Left ventricle myocardium inferior (tissue), 1 donor: ENCODE measurements around the gene LEMD1. TPM values are rescaled to one million over a fixed set of nuclear protein-coding genes. Genes with fewer than 3 reads are reported as not detected.

Experiments
- DNase-seq: peaks from one replicate; pipeline ENCODE4 v3.0.0-alpha.2; 2020
- H3K27ac ChIP-seq: fragments of 200-600 bp; replicated peaks from 2 replicates; pipeline ENCODE4 v1.8.0; 2021
- H3K27me3 ChIP-seq: fragments of 200-600 bp; 2 replicates; pipeline ENCODE4 v1.8.0; 2021; ENCODE audit warnings: low read depth
- H3K36me3 ChIP-seq: fragments of 200-600 bp; 2 replicates; pipeline ENCODE4 v1.8.0; 2021
- H3K4me1 ChIP-seq: fragments of 200-600 bp; 2 replicates; pipeline ENCODE4 v1.8.0; 2021
- H3K4me3 ChIP-seq: fragments of 200-600 bp; 2 replicates; pipeline ENCODE4 v1.8.0; 2021; ENCODE audit warnings: mild to moderate bottlenecking, moderate library complexity
- H3K9me3 ChIP-seq: fragments of 200-600 bp; replicated peaks from 2 replicates; pipeline ENCODE4 v1.8.0; 2021
- CTCF ChIP-seq: fragments of 200-600 bp; IDR thresholded peaks from 2 replicates; pipeline ENCODE4 v1.8.0; 2021; ENCODE audit warnings: antibody characterized with exemption, mild to moderate bottlenecking, borderline replicate concordance
- intact Hi-C: fragments of 100-400 bp; cut with micrococcal nuclease; formaldehyde crosslinking; loops from one replicate; pipeline ENCODE4 v1.11.0; 2022
- total RNA-seq: library from RNA; stranded (reverse); fragmentation: NEBNext Ultra II Directional; extraction: Animal tissue kit (Norgen Biotek cat#: 25700); gene quantifications from one replicate; pipeline ENCODE4 v1.2.1, GENCODE V29; 2021
- donor health status: DM: no; HTN: yes; CAD: no; lungs with severe emphysema.

Gene LEMD1
- total RNA-seq, 1 donor from 2014 or later: not detected

DNA sequence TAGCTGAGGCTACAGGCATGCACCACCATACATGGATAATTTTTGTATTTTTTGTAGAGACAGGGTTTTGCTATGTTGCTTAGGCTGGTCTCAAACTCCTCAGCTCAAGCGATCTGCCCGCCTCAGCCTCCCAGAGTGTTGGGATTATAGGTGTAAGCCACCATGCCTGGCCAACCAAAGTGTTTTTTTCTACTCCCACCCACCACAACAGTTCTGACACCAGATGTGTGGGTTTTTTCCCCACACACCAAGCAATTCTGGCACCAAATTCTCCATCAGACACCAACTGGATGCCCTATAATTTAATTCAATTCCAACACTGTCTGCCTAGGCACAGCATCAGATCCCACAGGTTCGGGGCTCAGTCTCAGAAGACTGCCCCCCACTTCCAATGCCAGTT is 44.5 kb downstream of the LEMD1 start:
- DNase-seq: no peak
- H3K4me1 ChIP-seq: no peaks in the 10 kb centered on the region
- H3K4me3 ChIP-seq: no peak overlapping the region
- intact Hi-C loops: no loop called here
- no peak overlapping the region for H3K27ac ChIP-seq
- H3K9me3 ChIP-seq: no peaks in the 10 kb centered on the region
- TF ChIP-seq CTCF: no peak
- H3K27me3 ChIP-seq: peaks cover 97% of the 10 kb centered on the region
- no peaks in the 10 kb centered on the region for H3K36me3 ChIP-seq

DNA sequence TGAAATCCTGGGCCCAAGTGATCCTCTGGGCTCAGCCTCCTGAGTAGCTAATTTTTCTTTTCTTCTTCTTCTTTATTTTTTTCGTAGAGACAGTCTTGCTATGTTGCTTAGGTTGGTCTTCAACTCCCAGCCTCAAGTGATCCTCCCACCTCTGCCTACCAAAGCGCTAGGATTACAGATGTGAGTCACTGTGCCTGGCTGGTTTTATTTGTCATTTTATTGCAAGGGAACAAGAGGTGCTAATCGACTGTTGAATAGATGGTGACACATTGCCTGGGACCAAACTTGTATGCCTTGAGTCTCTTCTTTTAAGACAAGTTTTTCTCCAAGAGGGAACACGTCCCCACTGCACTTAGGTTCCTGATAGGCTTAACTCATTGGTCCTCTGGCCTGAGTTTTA is 45.1 kb downstream of the LEMD1 start:
- TF ChIP-seq CTCF: no peak
- Histone ChIP-seq H3K4me3 (no peak overlapping the region), H3K27ac (no peak overlapping the region), H3K27me3 (peaks cover 96% of the 10 kb centered on the region), H3K9me3 (no peaks in the 10 kb centered on the region), H3K36me3 (no peaks in the 10 kb centered on the region), H3K4me1 (no peaks in the 10 kb centered on the region)
- intact Hi-C loops: no loop called here
- DNase-seq: no peak

DNA sequence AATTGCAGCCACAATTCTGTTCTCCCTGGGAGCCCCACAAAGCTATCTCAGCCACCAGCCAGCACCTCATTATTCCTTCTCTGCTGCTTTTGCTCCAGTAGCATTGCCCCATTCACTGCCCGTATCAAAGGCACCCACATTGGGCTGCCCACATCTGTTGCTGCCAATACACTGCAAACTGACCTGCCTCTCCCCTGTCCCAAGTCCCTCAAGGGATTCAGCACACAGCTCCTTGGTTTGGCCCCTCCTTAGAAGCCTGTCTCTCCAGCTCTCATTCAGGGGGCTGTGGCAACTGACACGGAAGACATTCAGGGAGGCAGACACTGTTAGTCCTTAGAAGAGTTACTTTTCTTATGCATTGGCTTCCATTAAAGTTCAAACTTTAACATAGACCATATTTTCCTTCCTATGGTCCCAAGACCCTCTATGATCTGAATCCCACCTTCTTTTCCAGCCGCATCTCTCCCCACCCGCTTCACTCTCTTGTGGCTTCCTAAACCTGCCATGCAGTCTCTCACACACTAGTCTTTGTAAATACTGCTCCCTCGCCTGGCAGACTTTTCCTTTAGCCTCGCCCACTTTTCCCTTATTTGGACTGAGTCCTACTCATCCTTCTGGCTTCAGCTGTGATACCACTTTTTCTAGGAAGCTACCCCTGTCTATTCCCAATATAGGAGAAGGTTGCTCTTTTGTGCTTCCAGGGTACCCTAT is 45.9 kb downstream of the LEMD1 start:
- DNase-seq: no peak
- Histone ChIP-seq H3K27ac (no peak overlapping the region), H3K36me3 (no peaks in the 10 kb centered on the region), H3K4me3 (no peak overlapping the region), H3K27me3 (peaks cover 91% of the 10 kb centered on the region), H3K9me3 (no peaks in the 10 kb centered on the region), H3K4me1 (no peaks in the 10 kb centered on the region)
- peak; percentile 8 for TF ChIP-seq CTCF
- intact Hi-C loops: no loop called here

DNA sequence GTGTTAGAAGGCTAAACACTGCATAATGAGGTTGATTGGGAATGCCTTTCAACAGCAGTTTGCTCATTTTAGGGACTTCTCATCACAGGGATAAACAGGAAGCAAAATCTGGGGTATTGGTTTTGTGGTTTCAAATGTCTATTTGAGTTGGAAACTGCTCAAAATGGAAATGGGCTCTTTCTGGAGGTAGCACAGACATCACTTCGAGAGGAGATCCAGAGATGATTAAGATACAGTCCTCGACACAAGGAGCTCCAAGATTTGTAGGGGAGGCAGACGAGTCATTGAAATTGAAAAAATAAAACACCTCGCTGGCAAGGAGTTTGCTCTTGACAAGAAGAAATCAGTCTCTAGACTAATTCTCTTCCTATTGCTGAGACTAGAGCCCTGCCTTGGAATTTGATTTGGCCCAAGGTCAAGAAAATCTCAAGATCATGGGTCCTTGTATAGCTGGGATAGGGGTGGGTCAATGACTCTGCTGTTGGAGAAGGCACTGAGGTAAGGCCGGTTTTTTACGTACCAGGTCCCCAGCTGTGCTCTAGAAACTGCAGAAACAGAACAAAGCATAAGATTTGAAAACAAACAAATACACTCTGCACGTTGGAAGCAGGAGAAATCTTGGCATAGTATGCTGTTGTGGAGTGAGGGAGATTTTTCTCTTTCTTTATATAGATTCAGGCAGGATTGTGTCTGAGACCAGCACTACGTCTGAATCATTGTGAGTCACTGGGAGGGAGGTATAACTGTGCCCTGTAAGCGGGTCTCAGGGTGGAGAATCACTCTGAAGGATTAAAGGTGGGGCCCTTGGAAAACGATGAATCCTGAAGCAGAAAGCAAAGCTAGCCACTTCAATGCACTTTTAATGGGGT is 47.4 kb downstream of the LEMD1 start:
- H3K36me3 ChIP-seq: no peaks in the 10 kb centered on the region
- H3K27me3 ChIP-seq: peaks cover 75% of the 10 kb centered on the region
- H3K4me3 ChIP-seq: no peak overlapping the region
- TF ChIP-seq CTCF: no peak
- DNase-seq: no peak
- H3K9me3 ChIP-seq: no peaks in the 10 kb centered on the region
- no peaks in the 10 kb centered on the region for H3K4me1 ChIP-seq
- intact Hi-C loops: no loop called here
- H3K27ac ChIP-seq: no peak overlapping the region

GRCh38 chr1:205373798-205374175 is 48.1 kb downstream of the LEMD1 start:
- no peak for DNase-seq
- H3K4me3 ChIP-seq: no peak overlapping the region
- no peaks in the 10 kb centered on the region for H3K4me1 ChIP-seq
- no peak overlapping the region for H3K27ac ChIP-seq
- H3K9me3 ChIP-seq: no peaks in the 10 kb centered on the region
- H3K36me3 ChIP-seq: no peaks in the 10 kb centered on the region
- H3K27me3 ChIP-seq: peaks cover 74% of the 10 kb centered on the region
- no peak for TF ChIP-seq CTCF
- intact Hi-C loops: no loop called here
